GM18505 (cell line): ENCODE results near the gene KIR3DL2.
"Not testable (repeated sequence)": the region's sequence is repeated elsewhere in the genome, so short reads cannot be mapped to it uniquely, and the experiment has no call there.

ENCODE experiments used
- ATAC-seq: cut with Tn5 transposase; IDR thresholded peaks from one replicate; pipeline ENCODE4 v1.9.1; 2021; ENCODE audit not compliant: unreplicated experiment
- POLR2A ChIP-seq: IDR thresholded peaks from 4 replicates; pipeline ENCODE4 v1.6.1; 2011; ENCODE audit warnings: borderline replicate concordance; ENCODE audit not compliant: insufficient read depth, insufficient read length; ENCODE audit errors: extremely low read depth

Gene KIR3DL2

DNA sequence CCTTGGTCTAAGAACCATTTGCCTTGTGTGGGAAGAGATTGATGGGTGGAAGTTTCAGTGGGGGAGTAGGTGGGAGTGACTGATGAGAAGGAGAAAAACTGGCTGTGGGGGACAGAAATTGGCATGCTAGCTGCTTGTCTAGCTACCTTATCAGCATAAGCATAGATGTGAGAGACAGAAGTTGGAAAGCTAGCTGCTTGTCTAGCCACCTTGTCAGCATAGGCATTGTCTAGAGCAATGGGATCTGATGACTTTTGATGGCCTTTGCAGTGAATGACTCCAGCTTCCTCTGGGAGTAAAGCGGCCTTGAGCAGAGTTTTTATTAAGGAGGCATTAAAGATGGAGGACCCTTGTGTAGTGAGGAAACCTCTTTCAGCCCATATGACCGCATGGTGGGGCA lies 45.8 kb downstream of the KIR3DL2 start:
- no peak for ATAC-seq
- no peak for TF ChIP-seq POLR2A

DNA sequence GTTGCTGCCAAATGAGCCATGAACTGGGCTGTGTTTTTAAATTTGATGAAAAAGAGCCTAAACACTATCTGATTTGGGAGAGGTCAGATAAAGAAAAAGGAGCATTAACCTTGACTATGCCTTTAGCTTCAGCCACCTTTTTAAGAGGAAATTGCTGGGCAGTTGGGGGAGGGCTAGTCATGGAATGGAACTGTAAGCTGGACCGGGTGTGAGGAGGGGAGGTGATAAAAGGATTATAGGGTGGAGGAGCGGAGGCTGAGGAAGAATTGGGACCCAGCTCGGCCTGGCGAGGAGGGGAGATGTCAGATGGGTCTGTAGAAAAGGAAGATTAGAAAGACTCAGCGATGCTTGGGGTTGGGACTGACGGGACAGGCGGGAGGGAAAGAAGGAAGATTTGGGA lies 48.4 kb downstream of the KIR3DL2 start:
- ATAC-seq: not testable (repeated sequence)

DNA sequence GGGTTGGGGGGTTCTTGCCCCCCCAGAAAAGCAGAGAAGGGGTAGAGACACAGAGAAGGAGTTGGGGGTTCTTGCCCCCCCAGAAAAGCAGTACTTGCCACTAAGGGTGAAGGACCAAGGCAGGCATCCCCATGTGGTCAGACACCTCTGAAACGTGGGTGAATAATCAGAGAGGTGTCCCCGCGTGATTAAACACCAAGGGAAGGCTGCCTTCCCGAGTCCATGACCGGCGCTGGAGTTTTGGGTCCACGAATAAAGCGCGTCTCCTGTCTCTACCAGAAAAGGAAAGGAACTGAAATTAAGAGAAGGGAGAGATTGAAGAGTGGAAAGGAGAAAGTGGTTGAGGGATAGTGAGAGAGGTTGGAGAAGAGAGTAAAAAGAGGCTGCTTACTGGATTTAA lies 49.4 kb downstream of the KIR3DL2 start:
- not testable (repeated sequence) for ATAC-seq

DNA sequence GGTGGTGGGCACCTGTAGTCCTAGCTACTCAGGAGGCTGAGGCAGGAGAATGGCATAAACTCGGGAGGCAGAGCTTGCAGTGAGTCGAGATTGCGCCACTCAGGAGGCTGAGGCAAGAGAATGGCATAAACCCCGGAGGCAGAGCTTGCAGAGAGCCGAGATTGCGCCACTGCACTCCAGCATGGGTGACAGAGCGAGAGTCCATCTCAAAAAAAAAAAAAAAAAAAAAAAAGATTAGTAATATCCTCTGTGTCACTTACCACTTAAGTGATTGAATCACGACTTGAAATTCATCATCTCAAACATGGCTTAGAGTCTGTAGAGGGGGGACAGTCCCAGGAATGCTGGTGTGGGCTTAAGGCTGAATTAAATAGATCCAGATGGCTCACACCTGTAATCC lies 50.9 kb downstream of the KIR3DL2 start:
- ATAC-seq: not testable (repeated sequence)

DNA sequence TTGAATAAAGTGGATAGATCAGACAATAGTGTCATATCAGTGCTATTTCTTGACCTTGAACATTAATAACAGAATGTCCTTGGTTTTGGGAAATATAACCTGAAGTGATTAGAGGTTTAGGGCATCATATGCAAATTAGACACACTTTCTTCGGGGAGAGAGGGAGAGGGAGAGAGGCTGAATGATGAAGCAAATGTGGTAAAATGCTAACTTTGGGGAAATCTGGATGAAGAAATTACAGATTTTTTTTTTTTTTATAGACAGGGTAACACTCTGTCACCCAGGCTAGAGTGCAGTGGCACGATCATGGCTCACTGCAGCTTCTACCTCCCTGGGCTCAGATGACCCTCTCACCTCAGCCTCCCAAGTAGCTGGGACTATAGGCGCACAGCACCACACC lies 51.8 kb downstream of the KIR3DL2 start:
- no peak for TF ChIP-seq POLR2A
- no peak for ATAC-seq

DNA sequence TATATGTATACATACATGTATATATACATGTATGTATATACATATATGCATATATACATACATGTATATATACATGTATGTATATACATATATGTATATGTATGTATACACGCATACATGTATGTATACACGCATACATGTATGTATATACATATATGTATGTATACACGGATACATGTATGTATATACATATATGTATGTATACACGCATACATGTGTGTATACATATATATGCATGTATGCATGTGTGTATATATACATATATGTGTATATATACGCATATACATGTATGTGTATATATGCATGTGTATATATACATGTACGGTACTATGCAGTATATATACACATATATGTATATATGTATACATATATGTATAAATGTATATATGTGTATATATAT lies 53.1 kb downstream of the KIR3DL2 start:
- TF ChIP-seq POLR2A: no peak
- ATAC-seq: no peak

DNA sequence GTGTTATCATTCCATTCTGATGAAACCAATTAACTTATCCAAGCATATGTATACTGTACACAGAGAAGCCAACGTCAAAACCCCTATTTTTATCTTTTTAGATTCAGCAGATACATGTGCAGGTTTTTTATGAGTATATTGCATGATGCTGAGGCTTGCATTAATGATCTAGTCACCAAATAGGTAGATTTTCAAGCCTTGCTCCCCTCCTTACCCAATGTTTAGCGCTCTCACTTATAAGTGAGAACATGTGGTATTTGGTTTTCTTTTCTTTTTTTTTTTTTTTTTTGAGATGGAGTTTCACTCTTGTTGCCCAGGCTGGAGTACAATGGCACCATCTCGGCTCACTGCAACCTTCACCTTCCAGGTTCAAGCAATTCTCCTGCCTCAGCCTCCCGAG lies 54.0 kb downstream of the KIR3DL2 start:
- ATAC-seq: not testable (repeated sequence)

DNA sequence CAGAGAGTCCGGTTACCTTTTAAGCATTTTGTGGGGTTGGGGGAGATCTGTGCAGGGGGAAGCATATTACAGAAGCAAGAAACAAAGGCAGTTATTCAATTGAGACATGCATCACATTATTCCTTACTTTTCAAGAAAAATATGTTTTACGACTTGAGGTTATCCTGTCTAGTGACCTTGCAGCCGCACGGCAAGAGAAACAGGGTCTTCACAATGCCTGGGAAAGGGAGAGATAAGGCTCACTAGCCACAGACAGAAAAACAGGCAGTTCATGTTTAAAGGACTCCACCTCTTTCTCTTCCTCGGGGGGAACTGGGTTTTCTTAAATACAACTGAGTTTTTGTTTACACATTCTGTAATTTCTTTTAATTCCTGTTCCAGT lies 55.2 kb downstream of the KIR3DL2 start:
- TF ChIP-seq POLR2A: no peak
- no peak for ATAC-seq

DNA sequence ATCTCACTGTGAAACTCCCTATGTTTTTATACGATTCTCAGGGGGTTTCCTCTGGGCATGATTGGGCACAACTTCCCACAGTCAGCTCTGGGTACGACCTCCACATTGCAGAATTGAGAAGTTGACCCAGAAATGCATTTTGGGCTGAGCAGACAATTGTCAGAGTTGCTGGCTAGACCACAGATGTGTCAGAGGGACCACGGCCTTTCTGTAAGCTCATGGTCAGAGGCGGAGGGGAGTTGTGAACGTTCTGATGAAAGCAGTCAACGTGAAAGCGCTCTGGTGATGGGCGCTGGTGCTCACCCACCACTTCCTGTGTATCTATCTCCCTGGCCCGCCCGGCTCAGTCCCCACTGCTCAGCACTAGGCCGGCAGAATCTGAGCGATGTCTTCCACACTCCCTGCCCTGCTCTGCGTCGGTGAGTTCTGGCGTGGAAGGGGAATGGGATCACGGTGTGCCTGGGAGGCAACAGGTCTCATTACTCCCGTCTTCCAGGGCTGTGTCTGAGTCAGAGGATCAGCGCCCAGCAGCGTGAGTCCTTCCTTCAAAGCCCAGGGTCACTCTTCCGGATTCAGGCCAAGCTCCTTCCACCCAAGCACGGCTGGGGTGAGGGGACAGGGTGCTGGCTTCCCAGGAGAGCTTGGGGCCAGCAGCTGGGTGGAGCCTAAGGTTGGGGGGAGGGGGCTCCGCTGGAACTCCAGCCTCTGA lies 55.7 kb downstream of the KIR3DL2 start, which contains the start of gene NCR1:
NCR1 (plus strand) TSS at position 346 of the 709 bp plus-strand sequence; CDS start at position 386, 40 bp downstream.
- no peak for TF ChIP-seq POLR2A
- ATAC-seq: no peak

DNA sequence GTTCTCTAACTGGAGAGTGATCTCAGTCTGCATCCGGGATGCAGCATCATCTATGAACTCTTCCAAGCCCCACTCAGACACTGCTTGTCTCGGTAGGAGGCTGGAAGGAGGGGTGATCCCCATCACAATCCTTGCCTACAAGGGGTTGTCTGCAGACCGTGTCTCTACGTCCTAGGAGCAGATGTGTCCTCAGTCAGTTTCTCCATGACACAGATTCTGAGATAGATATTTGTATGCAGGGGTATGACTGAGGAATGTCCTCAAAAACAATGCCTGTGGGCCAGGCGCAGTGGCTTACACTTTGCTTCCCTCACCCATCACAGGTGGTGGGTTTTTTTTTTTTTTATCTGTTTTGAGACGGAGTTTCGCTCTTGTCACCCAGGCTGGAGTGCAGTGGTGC lies 56.6 kb downstream of the KIR3DL2 start:
- no peak for ATAC-seq
- no peak for TF ChIP-seq POLR2A

DNA sequence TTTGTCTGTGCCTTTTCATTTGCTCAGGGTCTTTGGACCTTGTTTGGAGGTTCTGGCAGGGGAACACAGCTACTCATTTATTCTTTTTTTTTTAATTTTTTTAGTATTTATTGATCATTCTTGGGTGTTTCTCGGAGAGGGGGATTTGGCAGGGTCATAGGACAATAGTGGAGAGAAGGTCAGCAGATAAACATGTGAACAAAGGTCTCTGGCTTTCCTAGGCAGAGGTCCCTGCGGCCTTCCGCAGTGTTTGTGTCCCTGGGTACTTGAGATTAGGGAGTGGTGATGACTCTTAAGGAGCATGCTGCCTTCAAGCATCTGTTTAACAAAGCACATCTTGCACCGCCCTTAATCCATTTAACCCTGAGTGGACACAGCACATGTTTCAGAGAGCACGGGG lies 57.7 kb downstream of the KIR3DL2 start:
- not testable (repeated sequence) for ATAC-seq
